ENCODE measurements around the gene MYO7B.
"Not testable (repeated sequence)": the region's sequence is repeated elsewhere in the genome, so short reads cannot be mapped to it uniquely, and the experiment has no call there.

MYO7B gene

GRCh38 chr2:127525691-127526131, 9.8 kb upstream of the MYO7B start:
- H3K27me3 ChIP-seq (ENCODE audit: low read depth, low read length), result no peaks in the 10 kb centered on the region
- peak overlapping the region; percentile 95 for H3K27ac ChIP-seq (ENCODE audit: low read length)
- H3K4me1 ChIP-seq (ENCODE audit: control insufficient read depth in 1 of 2, insufficient read depth in 2 of 2, low read length in 2 of 2), result peaks cover 0 to 20% of the 10 kb centered on the region in 2 donors
- peak overlapping the region; percentile 89 to 95 for H3K4me3 ChIP-seq (ENCODE audit: low read depth in 1 of 2, low read length in 2 of 2)
- no peaks in the 10 kb centered on the region for H3K9me3 ChIP-seq (ENCODE audit: control insufficient read depth in 1 of 2, low read length in 2 of 2)
- H3K36me3 ChIP-seq (ENCODE audit: control insufficient read depth in 1 of 2, insufficient read depth in 2 of 2, low read length in 2 of 2), result peaks cover 20% of the 10 kb centered on the region in 2 donors

GRCh38 chr2:127526132-127527000, 9.1 kb upstream of the MYO7B start, which contains the start of gene IWS1:
TSS of gene IWS1 (minus strand) at chr2:127526489. CDS start at chr2:127526208, 281 bp downstream.
- Histone ChIP-seq H3K27me3 (ENCODE audit: low read depth, low read length) (no peaks in the 10 kb centered on the region), H3K27ac (ENCODE audit: low read length) (peak within 1 kb of the TSS; percentile 95), H3K4me3 (ENCODE audit: low read depth in 1 of 2, low read length in 2 of 2) (peak within 1 kb of the TSS; percentile 89 to 95), H3K4me1 (ENCODE audit: control insufficient read depth in 1 of 2, insufficient read depth in 2 of 2, low read length in 2 of 2) (peaks cover 0 to 20% of the 10 kb centered on the region in 2 donors), H3K36me3 (ENCODE audit: control insufficient read depth in 1 of 2, insufficient read depth in 2 of 2, low read length in 2 of 2) (peaks cover 19% of the 10 kb centered on the region in 2 donors), H3K9me3 (ENCODE audit: control insufficient read depth in 1 of 2, low read length in 2 of 2) (no peaks in the 10 kb centered on the region)

DNA sequence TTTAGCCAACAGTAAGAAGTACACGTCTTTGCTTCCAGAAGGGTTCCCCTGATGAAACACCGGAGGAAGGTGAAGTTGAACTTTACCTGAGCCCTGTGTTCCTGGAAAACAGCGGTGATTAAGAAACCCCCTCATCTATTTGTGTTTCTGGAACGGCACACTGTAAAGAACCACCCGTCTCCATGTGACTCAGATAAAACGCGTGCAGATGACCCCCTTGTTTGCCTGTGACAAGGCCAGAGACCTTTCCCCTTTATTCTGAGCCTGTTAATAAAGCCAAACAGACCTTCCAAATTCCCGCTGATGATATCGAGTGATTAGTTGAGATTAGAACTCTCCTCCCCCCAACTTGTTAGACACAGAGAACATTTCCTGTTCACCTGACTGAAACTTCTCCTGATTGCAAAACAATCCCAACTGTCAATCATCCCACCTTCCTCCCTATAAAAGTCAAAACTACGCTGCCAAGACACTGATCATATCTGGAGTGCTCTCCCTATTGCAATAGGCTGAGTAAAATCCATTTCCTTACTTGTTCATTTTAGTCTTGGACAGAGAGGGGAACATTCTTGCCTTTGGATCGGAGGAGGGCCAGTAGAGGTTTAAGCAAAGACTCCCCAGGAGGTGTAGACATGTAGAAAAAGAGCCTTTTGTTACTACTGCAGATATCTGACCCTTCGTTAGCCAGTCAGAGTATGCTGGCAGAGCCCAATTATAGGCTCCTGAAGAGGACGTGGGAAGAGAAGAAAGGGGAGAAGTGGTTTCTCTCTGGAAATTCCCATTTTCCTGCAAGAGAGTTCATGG, 8.3 kb upstream of the MYO7B start:
- no peaks in the 10 kb centered on the region for H3K9me3 ChIP-seq (ENCODE audit: control insufficient read depth in 1 of 2, low read length in 2 of 2)
- peak overlapping the region; percentile 95 for H3K27ac ChIP-seq (ENCODE audit: low read length)

GRCh38 chr2:127528487-127528886, 7.0 kb upstream of the MYO7B start:
- no peak overlapping the region for H3K27ac ChIP-seq (ENCODE audit: low read length)
- H3K9me3 ChIP-seq (ENCODE audit: control insufficient read depth in 1 of 2, low read length in 2 of 2), result no peaks in the 10 kb centered on the region
- no peak overlapping the region for H3K4me3 ChIP-seq (ENCODE audit: low read depth in 1 of 2, low read length in 2 of 2)
- H3K36me3 ChIP-seq (ENCODE audit: control insufficient read depth in 1 of 2, insufficient read depth in 2 of 2, low read length in 2 of 2), result peaks cover 7 to 8% of the 10 kb centered on the region in 2 donors
- H3K4me1 ChIP-seq (ENCODE audit: control insufficient read depth in 1 of 2, insufficient read depth in 2 of 2, low read length in 2 of 2), result peaks cover 0 to 17% of the 10 kb centered on the region in 2 donors
- no peaks in the 10 kb centered on the region for H3K27me3 ChIP-seq (ENCODE audit: low read depth, low read length)

More for the DNA sequence above, 8.3 kb upstream of the MYO7B start:
- H3K4me3 ChIP-seq (ENCODE audit: low read depth in 1 of 2, low read length in 2 of 2), result peak overlapping the region; percentile 89 to 95
- H3K36me3 ChIP-seq (ENCODE audit: control insufficient read depth in 1 of 2, insufficient read depth in 2 of 2, low read length in 2 of 2), result peaks cover 15 to 17% of the 10 kb centered on the region in 2 donors
- H3K27me3 ChIP-seq (ENCODE audit: low read depth, low read length), result no peaks in the 10 kb centered on the region
- peaks cover 0 to 20% of the 10 kb centered on the region in 2 donors for H3K4me1 ChIP-seq (ENCODE audit: control insufficient read depth in 1 of 2, insufficient read depth in 2 of 2, low read length in 2 of 2)

DNA sequence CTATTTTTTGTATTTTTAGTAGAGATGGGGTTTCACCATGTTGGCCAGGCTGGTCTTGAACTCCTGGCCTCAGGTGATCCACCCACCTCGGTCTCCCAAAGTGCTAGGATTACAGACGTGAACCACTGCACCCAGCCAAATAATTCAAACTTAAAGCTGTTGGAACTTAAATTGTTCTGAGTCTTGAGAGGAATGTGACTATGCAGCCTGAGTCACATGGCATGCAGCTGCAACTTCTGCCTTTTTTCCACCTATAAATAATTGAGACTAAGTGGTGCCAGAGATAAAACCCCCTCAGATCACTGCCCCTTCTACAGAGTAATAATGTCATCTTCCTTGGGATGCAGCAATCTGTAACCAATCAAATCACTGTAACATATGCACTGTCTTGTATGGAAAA, 6.1 kb upstream of the MYO7B start:
- not testable (repeated sequence) for H3K27me3 ChIP-seq (ENCODE audit: low read depth, low read length); H3K27ac ChIP-seq (ENCODE audit: low read length); H3K9me3 ChIP-seq (ENCODE audit: control insufficient read depth in 1 of 2, low read length in 2 of 2); H3K4me3 ChIP-seq (ENCODE audit: low read depth in 1 of 2, low read length in 2 of 2); H3K4me1 ChIP-seq (ENCODE audit: control insufficient read depth in 1 of 2, insufficient read depth in 2 of 2, low read length in 2 of 2); H3K36me3 ChIP-seq (ENCODE audit: control insufficient read depth in 1 of 2, insufficient read depth in 2 of 2, low read length in 2 of 2)

- peaks cover 0 to under 1% of the 10 kb centered on the region in 2 donors for H3K4me1 ChIP-seq (ENCODE audit: control insufficient read depth in 1 of 2, insufficient read depth in 2 of 2, low read length in 2 of 2)
- peak overlapping the region; percentile 41 for H3K27ac ChIP-seq (ENCODE audit: low read length)
- H3K9me3 ChIP-seq (ENCODE audit: control insufficient read depth in 1 of 2, low read length in 2 of 2), result no peaks in the 10 kb centered on the region
- H3K36me3 ChIP-seq (ENCODE audit: control insufficient read depth in 1 of 2, insufficient read depth in 2 of 2, low read length in 2 of 2), result peaks cover 0 to 6% of the 10 kb centered on the region in 2 donors
- no peaks in the 10 kb centered on the region for H3K27me3 ChIP-seq (ENCODE audit: low read depth, low read length)
- no peak overlapping the region for H3K4me3 ChIP-seq (ENCODE audit: low read depth in 1 of 2, low read length in 2 of 2)
These were observed 5.0 kb upstream of the MYO7B start for GRCh38 chr2:127530245-127531140.

DNA sequence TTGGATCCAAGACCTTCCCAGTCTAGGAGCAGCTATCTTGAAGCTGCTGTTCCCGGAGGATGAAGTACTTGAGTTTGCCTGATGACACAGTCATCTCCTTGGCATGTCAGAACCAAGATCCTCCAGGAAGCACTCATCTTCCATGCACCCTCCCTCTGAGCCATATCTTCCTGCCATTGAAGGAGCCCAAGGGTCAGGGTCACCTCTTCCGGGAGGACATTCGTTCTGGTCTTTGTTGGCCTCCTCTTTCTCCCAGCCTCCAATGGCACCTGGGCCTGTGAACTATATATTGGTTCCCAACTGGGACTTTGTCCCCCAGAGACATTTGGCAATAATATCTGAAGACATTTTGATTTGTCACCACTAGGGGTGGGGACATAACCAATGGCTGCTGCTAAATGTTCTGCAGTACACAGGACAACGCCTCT, 4.2 kb upstream of the MYO7B start:
- H3K4me1 ChIP-seq (ENCODE audit: control insufficient read depth in 1 of 2, insufficient read depth in 2 of 2, low read length in 2 of 2), result no peaks in the 10 kb centered on the region
- peak overlapping the region; percentile 41 for H3K27ac ChIP-seq (ENCODE audit: low read length)
- no peaks in the 10 kb centered on the region for H3K9me3 ChIP-seq (ENCODE audit: control insufficient read depth in 1 of 2, low read length in 2 of 2)
- H3K36me3 ChIP-seq (ENCODE audit: control insufficient read depth in 1 of 2, insufficient read depth in 2 of 2, low read length in 2 of 2), result peaks cover 0 to 6% of the 10 kb centered on the region in 2 donors
- no peaks in the 10 kb centered on the region for H3K27me3 ChIP-seq (ENCODE audit: low read depth, low read length)
- H3K4me3 ChIP-seq (ENCODE audit: low read depth in 1 of 2, low read length in 2 of 2), result no peak overlapping the region

DNA sequence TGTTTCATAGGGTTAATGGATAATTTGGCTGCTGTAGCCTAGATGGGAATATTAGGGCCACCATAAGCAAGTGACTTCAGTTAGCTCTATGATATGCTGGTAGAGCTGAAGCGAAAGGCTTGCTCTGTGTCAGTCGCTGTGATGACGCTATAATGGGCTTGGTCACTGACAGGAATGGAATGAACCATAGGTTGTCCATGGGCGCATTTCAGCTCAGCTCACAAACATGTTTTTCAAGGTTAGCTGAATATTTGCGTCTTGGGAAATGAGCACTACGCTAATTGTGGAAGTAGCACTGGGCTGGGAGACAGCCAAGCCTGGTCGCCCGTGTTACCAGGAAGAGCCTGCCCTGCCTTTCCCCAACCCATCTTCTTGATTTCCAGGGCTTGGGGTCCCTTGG, 3.2 kb upstream of the MYO7B start:
- no peaks in the 10 kb centered on the region for H3K9me3 ChIP-seq (ENCODE audit: control insufficient read depth in 1 of 2, low read length in 2 of 2)
- no peak overlapping the region for H3K27ac ChIP-seq (ENCODE audit: low read length)
- H3K4me3 ChIP-seq (ENCODE audit: low read depth in 1 of 2, low read length in 2 of 2), result no peak overlapping the region

GRCh38 chr2:127535918-127536317, 435 bp downstream of the MYO7B start:
- no peaks in the 10 kb centered on the region for H3K27me3 ChIP-seq (ENCODE audit: low read depth, low read length)
- H3K4me1 ChIP-seq (ENCODE audit: control insufficient read depth in 1 of 2, insufficient read depth in 2 of 2, low read length in 2 of 2), result no peaks in the 10 kb centered on the region
- H3K27ac ChIP-seq (ENCODE audit: low read length), result peak overlapping the region; percentile 49
- no peaks in the 10 kb centered on the region for H3K9me3 ChIP-seq (ENCODE audit: control insufficient read depth in 1 of 2, low read length in 2 of 2)
- H3K36me3 ChIP-seq (ENCODE audit: control insufficient read depth in 1 of 2, insufficient read depth in 2 of 2, low read length in 2 of 2), result no peaks in the 10 kb centered on the region
- peak overlapping the region in 1 of 2 donors; percentile 38 for H3K4me3 ChIP-seq (ENCODE audit: low read depth in 1 of 2, low read length in 2 of 2)

More for the DNA sequence above, 3.2 kb upstream of the MYO7B start:
- Histone ChIP-seq H3K4me1 (ENCODE audit: control insufficient read depth in 1 of 2, insufficient read depth in 2 of 2, low read length in 2 of 2) (no peaks in the 10 kb centered on the region), H3K27me3 (ENCODE audit: low read depth, low read length) (no peaks in the 10 kb centered on the region), H3K36me3 (ENCODE audit: control insufficient read depth in 1 of 2, insufficient read depth in 2 of 2, low read length in 2 of 2) (no peaks in the 10 kb centered on the region)

DNA sequence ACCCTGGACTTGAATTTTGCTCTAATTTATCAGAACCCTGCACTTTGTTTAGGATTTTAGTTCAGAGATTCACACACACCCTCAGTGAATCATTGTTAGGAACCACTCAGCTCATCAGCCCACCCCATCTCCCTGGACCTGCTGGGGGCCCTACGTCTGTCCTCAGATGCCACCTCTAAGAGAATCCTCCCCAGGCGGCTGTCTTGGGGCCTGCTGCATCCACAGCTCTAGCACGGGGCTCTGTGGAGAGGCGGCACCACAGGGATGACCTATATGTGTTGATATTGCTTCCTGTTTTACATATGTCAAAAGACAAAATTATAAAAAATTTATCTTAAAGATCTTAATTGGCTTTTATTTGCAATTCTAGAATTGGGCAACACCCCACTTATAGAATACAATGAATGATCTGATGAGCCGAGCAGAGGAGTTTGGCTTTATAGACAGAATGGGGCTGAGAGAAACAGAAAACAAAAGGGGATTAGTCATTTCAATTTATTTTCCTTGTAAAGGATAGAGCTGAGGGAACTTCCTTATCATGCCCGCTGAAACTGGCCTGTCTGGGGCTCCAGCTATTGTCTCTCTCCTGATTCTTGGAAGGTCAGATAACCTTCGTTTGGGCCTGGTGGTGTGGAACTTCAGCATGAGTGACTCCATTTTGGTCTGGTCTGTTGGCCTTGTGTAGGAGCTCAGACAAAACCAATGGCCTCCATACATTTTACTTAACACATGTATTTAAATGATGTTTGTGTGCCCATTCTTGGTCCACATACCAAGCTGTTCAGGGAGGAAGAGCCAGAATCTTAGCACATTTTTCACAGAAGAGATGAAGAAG, 1.4 kb downstream of the MYO7B start:
- H3K4me1 ChIP-seq (ENCODE audit: control insufficient read depth in 1 of 2, insufficient read depth in 2 of 2, low read length in 2 of 2), result no peaks in the 10 kb centered on the region
- no peaks in the 10 kb centered on the region for H3K9me3 ChIP-seq (ENCODE audit: control insufficient read depth in 1 of 2, low read length in 2 of 2)
- no peaks in the 10 kb centered on the region for H3K36me3 ChIP-seq (ENCODE audit: control insufficient read depth in 1 of 2, insufficient read depth in 2 of 2, low read length in 2 of 2)
- H3K27me3 ChIP-seq (ENCODE audit: low read depth, low read length), result no peaks in the 10 kb centered on the region
- peak overlapping the region; percentile 49 for H3K27ac ChIP-seq (ENCODE audit: low read length)
- H3K4me3 ChIP-seq (ENCODE audit: low read depth in 1 of 2, low read length in 2 of 2), result peak overlapping the region in 1 of 2 donors; percentile 16

Measured in muscle layer of duodenum (tissue), 2 donors.